Suppressor macrophage treated with lipopolysaccharide for 4 hours (primary cell): ENCODE measurements around the gene TMEM121.
"Not testable (repeated sequence)": the region's sequence is repeated elsewhere in the genome, so short reads cannot be mapped to it uniquely, and the experiment has no call there.

ENCODE experiments used
- DNase-seq: peaks from one replicate; pipeline ENCODE4 v3.0.0-alpha.2; 2020

The TMEM121 gene

DNA sequence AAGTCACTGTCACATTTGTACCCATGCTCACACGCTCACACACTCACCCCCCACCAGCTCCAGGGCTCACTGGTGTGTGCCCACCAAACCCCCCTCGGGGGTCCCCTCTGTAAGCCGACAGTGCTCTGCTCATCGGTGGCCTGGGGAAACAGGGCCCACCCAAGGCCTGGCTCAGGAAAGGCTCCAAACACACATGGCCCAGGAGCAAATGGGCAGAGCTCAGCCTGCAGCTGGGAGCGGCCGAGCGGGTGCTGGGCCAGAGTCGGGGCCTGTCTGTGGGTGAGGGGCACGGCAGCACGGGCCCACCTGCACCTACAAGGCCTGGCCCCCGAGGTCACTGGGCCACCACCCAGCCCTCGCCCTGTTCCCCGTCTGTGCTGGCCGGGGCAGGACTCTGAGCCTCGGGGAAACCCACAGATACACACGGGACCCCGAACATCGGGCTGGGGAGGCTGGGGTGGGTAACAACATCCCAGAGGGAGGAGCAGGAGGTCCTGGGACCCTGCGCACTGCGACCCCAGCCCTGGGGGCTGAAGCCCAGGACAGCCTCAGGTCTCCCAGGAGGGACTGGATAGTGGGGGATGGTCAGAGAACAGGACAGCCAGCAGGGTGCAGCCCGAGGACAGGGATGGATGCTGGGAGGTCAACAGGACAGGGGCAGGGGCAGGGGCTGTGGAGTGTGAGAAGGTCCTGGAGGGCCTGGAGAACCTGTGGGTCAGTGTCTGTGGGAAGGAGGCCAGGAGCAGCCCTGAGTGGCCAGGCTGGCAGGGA lies 45.0 kb downstream of the TMEM121 start:
- not testable (repeated sequence) for DNase-seq

DNA sequence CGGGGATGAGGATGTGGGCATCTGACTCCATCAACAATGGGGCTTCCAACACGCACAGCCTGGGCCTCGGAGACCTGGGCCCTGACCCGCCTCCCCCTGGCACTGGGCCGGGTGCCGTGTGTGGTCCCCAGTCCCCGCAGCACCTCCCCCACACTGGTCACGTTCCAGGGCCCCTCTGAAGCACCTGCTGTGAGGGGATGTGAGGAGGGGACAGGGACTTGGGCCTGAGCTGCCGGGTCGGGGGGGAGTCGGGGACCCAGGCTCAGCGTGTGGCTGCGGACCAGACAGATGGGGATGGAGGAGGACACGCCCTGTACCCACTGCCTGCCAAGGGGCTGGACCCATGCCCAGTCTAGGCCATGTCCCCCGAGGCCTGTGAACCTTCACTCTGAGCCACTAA lies 45.7 kb downstream of the TMEM121 start:
- DNase-seq, result not testable (repeated sequence)

DNA sequence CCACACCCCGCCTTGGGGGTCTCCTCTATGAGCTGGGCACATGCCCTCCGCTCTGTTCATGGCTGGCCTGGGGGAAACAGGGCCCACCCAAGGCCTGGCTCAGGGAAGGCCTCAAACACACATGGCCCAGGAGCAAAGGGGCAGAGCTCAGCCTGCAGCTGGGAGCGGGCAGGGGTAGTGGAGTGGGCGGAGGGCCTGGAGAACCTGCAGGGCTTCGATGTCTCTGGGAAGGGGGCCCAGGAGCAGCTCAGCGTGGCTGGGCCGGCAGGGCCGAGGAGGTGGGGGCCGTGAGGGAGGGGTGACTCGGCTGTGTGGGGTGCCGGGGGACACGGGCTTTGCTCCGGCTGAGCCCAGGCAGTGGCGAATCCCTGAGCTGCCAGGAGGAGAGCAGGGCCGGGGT lies 47.5 kb downstream of the TMEM121 start:
- DNase-seq, result not testable (repeated sequence)

DNA sequence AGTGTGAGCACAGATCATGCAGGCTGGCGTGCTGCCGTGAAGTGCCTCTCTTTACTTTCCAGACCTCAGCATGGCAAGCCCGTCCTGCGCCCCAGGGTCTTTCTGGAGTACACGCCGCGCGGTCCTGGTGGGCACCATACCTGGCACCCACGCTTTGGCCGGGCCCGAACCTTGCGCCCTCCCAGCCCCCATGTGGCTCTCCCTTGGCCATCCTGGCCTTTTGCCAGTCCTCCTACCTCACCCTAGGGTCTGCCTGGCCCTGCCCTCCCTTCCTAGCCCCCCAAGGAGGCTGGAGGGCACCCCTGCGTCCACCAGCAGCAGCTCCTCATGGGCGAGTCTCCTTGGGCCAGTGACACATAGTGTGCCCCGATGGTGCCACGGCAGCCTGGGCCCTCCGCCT lies 48.0 kb downstream of the TMEM121 start:
- not testable (repeated sequence) for DNase-seq

DNA sequence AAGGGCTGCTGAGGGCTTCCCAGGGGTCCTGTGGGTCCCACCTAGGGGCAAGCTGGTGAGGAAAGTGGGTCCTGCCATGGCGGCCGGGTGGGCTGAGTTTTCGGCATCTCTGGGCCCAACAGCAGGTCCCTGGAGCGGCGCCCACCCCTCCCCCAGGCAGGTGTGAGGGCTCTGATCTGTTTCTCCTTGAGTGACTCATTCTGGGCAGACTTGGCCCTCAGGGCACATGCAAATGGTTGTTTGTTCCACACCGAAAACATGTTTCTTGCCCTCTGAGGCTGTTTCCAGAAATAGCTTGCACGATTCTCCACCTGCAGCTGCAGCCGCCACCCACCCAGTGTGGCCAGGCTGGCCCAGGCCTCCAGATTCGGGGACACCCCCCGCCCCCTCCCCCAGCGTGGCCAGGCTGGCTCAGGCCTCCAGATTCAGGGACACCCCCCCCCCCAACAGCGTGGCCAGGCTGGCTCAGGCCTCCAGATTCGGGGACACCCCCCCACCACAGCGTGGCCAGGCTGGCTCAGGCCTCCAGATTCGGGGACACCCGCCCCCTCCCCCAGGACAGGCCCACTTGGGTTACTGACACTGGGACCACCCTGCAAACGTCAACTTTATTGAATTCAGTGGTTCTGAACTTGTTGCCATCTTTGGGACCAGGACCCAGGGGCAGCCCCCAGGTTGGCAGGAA lies 48.8 kb downstream of the TMEM121 start:
- not testable (repeated sequence) for DNase-seq

DNA sequence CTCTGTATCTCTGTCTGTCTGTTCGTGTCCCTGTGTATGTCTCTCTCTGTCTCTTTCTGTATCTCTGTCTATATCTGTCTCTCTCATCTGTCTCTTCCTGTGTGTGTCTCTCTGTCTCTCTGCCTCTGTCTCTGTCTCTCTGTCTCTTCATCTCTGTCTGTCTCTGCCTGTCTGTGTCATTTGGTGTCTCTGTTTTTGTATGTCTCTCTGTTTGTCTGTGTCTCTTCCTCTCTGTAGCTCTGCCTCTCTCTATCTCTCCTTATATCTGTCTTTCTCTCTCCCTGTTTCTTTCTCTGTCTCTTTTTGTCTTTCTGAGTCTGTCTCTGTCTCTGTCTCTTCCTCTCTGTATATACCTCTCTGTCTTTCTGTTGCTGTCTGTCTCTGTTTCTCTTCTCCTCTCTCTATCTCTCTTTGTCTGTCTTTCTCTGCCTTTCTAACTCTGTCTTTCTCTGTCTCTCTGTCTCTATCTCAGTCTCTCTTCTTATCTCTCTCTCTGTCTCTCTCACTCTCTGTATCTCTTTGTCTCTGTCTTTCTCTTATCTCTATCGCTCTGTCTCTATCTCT lies 50.2 kb downstream of the TMEM121 start:
- DNase-seq, result no peak

DNA sequence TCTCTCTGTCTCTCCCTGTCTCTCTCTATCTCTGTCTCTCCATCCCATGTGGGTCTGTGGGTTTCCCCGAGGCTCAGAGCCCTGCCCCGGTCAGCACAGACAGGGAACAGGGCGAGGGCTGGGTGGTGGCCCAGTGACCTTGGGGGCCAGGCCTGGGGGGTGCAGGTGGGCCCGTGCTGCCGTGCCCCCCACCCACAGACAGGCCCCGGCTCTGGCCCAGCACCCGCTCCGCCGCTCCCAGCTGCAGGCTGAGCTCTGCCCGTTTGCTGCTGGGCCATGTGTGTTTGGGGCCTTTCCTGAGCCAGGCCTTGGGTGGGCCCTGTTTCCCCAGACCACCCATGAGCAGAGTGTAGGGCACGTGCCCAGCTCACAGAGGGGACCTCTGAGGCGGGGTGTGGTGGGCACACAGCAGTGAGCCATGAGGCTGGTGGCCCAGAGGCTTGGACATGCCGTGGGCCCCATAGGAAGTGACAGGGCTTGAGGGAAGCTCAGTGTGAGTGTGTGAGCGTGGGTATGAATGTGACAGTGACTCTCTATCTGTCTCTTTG lies 51.0 kb downstream of the TMEM121 start:
- no peak for DNase-seq

DNA sequence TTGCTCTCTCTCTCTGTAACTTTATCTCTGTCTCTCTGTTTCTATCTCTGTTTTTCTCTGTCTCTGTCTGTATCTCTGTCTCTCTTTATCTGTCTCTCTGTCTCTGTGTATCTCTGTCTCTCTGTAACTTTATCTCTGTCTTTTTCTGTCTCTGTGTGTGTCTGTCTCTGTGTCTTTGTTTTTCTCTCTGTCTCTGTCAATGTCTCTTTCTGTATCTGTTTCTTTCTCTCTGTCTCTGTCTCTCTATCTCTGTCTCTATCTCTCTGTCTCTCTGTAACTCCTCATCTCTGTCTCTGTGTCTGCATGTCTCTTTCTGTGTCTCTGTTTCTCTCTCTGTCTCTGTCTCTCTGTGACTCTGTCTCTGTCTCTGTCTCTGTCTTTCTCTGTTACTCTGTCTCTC lies 51.7 kb downstream of the TMEM121 start:
- DNase-seq, result no peak

DNA sequence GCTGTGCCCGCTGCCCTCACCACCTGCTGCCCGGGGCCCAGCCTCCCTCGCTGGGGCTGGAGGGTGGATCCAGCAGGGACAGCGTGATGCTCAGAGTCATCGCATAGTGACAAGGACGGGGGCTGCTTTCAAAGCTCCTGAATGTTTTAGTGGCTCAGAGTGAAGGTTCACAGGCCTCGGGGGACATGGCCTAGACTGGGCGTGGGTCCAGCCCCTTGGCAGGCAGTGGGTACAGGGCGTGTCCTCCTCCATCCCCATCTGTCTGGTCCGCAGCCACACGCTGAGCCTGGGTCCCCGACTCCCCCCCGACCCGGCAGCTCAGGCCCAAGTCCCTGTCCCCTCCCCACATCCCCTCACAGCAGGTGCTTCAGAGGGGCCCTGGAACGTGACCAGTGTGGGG lies 52.8 kb downstream of the TMEM121 start:
- not testable (repeated sequence) for DNase-seq
